Transverse colon (tissue), 4 donors: ENCODE data around the gene SHKBP1.

ENCODE experiments used
- CTCF ChIP-seq, 5 experiments: fragments of 200-600 bp in 3 of 5; fragments of 450-650 bp in 2 of 5; sonication (generic) in 3 of 5; IDR thresholded peaks; 1 replicate in 2 of 5; 2 replicates in 3 of 5; pipeline ENCODE4 v1.5.1; 2016 to 2017; ENCODE audit warnings: antibody characterized with exemption in 5 of 5, inconsistent platforms in 3 of 5, mild to moderate bottlenecking in 2 of 5, moderate library complexity in 1 of 5
- EP300 ChIP-seq: sonication (generic); formaldehyde crosslinking; IDR thresholded peaks from one replicate; pipeline ENCODE4 v1.6.1; 2017; ENCODE audit warnings: antibody characterized with exemption, low read depth
- POLR2A ChIP-seq: fragments of 450-650 bp; IDR thresholded peaks from one replicate; pipeline ENCODE4 v1.6.1; 2016; ENCODE audit warnings: antibody characterized with exemption, mild to moderate bottlenecking, moderate library complexity
- POLR2AphosphoS5 ChIP-seq, 3 donors: sonication (generic); formaldehyde crosslinking; IDR thresholded peaks; one replicate each; pipeline ENCODE4 v1.6.1; 2016; ENCODE audit warnings: antibody characterized with exemption in 3 of 3

GRCh38 chr19:40575326-40575725 lies 1.3 kb upstream of the SHKBP1 start:
- TF ChIP-seq POLR2A (no peak), EP300 (no peak), CTCF (IDR thresholded peaks at IDR 0.05) (no peak), POLR2AphosphoS5 (IDR thresholded peaks at IDR 0.05) (no peak)
